MM.1S (cell line): ENCODE data around the gene PRKCA.

Experiments
- CTCF ChIP-seq: fragments of 300-600 bp; sonication (generic); IDR thresholded peaks from 2 replicates; pipeline ENCODE4 v1.5.1; 2016; ENCODE audit warnings: antibody characterized with exemption, low read length, mixed read lengths
- EZH2 ChIP-seq: fragments of 300-600 bp; sonication (generic); optimal IDR thresholded peaks from 2 replicates; pipeline ENCODE3; 2017; ENCODE audit warnings: low read depth, mild to moderate bottlenecking, antibody characterized with exemption, low read length, mixed read lengths
- EZH2phosphoT487 ChIP-seq: fragments of 300-600 bp; sonication (generic); IDR thresholded peaks from 2 replicates; pipeline ENCODE4 v1.6.1; 2018; ENCODE audit warnings: antibody characterized with exemption, low read length

- TF ChIP-seq CTCF, result no peak
- TF ChIP-seq EZH2, result no peak
- no peak for TF ChIP-seq EZH2phosphoT487
These were observed 528.0 kb downstream of the PRKCA start for GRCh38 chr17:66830451-66830850.
